AG09319 (cell line): ENCODE data around the gene DGKI.

Experiments
- DNase-seq: peaks from one replicate; pipeline ENCODE4 v3.0.0-alpha.2; 2010; ENCODE audit warnings: low read depth; ENCODE audit errors: extremely low read depth
- TF ChIP-seq, protein P1 (sequence below): IDR thresholded peaks from 2 replicates; pipeline ENCODE4 v1.5.1; 2011; ENCODE audit warnings: low read depth, mild to moderate bottlenecking, inconsistent platforms, low read length, moderate library complexity

The DGKI gene

GRCh38 chr7:137656227-137656849 is 190.4 kb downstream of the DGKI start:
- TF ChIP-seq, protein P1, sequence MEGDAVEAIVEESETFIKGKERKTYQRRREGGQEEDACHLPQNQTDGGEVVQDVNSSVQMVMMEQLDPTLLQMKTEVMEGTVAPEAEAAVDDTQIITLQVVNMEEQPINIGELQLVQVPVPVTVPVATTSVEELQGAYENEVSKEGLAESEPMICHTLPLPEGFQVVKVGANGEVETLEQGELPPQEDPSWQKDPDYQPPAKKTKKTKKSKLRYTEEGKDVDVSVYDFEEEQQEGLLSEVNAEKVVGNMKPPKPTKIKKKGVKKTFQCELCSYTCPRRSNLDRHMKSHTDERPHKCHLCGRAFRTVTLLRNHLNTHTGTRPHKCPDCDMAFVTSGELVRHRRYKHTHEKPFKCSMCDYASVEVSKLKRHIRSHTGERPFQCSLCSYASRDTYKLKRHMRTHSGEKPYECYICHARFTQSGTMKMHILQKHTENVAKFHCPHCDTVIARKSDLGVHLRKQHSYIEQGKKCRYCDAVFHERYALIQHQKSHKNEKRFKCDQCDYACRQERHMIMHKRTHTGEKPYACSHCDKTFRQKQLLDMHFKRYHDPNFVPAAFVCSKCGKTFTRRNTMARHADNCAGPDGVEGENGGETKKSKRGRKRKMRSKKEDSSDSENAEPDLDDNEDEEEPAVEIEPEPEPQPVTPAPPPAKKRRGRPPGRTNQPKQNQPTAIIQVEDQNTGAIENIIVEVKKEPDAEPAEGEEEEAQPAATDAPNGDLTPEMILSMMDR = peak; percentile 86
- DNase-seq = peak; percentile 45

- TF ChIP-seq, protein P1 = no peak
- no peak for DNase-seq
Measured at GRCh38 chr7:137655804-137656203, 191.0 kb downstream of the DGKI start.

- DNase-seq = no peak
Measured at GRCh38 chr7:137652721-137653120, 194.1 kb downstream of the DGKI start.

DNA sequence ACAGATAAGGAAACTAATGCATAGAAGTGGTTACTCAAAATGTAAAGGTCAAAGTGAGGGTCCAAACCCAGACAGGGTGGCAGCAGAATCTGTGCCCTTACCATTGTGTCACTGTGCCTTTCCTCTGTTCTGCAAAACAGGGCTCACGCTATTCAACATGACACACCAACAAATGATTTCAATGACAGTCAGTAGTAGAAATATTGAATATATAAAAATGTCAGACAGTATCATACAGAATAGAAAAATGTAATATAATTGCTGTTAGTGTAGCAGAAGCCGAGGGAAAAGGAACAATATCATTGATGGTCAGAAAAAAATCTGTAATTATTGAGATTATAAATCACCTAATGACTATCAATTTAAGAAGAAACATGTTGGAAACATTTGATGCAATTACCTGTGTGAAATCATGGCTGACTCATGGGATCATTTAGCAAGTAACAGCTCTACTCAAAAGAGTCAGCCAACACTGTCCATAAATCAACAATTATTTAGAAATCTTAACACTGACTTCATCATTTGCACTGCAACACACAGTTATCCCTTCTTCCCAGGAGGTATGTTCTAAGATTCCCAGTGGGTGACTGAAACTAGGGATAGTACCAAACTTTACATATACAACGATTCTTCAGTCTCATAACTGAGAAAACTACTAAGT is 198.7 kb downstream of the DGKI start:
- no peak for DNase-seq
- TF ChIP-seq, protein P1 = no peak

More at GRCh38 chr7:137652721-137653120, 194.1 kb downstream of the DGKI start:
- TF ChIP-seq, protein P1 = no peak

- TF ChIP-seq, protein P1 = no peak
- peak; percentile 64 for DNase-seq
Measured at GRCh38 chr7:137642472-137642871, 204.3 kb downstream of the DGKI start.

- TF ChIP-seq, protein P1 = no peak
- no peak for DNase-seq
Measured at GRCh38 chr7:137642031-137642430, 204.7 kb downstream of the DGKI start.

GRCh38 chr7:137636376-137636775 is 210.4 kb downstream of the DGKI start:
- TF ChIP-seq, protein P1 = no peak
- DNase-seq = no peak
